IPS-18c (cell line): ENCODE results near the gene SPATA6.
"Not testable (repeated sequence)": the region's sequence is repeated elsewhere in the genome, so short reads cannot be mapped to it uniquely, and the experiment has no call there.

ENCODE experiments used
- H3K4me3 ChIP-seq: 2 replicates; pipeline ENCODE4 v1.7.0; 2013; ENCODE audit warnings: low read depth, mild to moderate bottlenecking, low read length, moderate library complexity; ENCODE audit not compliant: insufficient read depth
- H3K9me3 ChIP-seq: one replicate; pipeline ENCODE4 v1.6.1; 2013; ENCODE audit warnings: mild to moderate bottlenecking, low read length, moderate library complexity; ENCODE audit not compliant: control insufficient read depth, insufficient read depth

Gene SPATA6

DNA sequence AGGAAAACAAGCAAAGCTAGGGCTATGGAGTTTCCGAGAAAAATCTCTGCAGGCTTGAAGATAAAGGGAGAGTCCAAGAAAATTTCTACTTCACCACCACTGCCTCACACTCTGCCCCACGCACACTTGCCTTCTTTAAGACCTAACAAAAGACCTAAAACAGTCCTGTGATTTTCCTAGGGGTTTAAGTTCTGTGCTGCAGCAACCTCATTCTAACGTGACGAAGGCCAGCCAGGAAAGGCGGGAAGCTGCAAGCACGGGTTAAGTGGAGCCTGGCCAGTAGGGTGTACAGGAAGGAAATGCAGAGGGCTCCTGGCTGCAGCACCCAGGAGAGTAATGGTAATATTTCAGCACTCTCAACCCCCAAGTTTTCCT lies 1.5 kb downstream of the SPATA6 start:
- Histone ChIP-seq H3K4me3 (no peak overlapping the region; the same call in 1 of the 2 replicates), H3K9me3 (no peaks in the 10 kb centered on the region)

DNA sequence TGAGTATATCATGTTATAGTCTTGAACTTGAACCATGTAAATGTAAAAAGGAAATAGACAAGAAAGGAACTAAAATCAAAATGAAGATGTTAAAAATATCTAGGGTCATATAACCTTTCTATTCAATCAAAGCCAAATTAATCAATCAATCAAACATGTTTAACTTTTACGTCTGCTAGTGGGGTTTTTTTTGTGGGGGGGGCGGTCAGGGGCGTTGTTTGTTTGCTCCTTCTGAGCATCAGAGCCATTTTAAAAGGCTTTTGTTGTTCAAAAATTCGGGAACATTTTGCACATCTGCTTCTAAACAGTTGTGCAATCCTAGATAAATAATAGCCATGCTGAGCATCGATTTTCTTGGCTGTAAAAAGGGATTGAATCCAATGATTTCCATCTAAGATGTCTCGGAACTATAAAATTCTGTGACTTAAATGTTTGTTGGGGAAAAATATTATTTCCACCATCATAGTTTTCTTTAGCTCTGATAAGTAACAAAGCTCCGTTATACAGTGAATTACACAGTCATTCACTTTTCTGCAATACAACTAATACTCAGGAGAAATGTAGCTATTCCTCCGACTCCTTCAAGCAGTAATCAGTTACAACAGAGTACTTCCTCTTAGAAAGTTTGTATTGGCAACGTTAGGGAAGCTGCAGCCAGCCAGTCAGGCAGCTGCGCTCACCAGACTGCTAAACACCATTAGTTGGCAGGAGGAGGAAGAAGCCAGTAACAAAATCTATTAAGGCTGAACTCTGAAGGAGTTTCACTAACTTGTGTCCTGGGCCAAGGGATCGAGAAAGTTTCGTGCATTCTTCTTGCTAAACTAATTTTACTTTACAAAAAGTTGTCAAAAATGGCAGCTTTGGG lies 2.2 kb downstream of the SPATA6 start:
- Histone ChIP-seq H3K4me3 (no peak overlapping the region), H3K9me3 (no peaks in the 10 kb centered on the region)

DNA sequence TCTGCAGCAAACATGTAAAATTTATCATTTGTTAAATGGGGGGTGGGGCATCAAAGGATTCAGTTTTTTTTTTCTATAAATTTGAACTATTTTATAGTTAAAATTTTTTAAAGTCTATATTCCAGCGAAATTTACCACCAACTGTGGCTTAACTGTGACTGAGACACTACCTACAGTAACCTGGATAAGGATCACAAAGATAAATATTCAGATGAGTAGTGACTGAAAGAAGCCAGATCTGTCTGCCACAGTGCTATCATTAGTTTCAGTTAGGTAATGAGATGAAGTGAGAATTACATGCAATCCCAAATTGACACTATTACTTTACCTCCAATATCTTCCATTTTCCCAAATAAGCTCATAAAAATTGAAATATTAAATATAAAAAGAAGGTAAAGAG lies 5.4 kb downstream of the SPATA6 start:
- Histone ChIP-seq H3K9me3 (no peaks in the 10 kb centered on the region), H3K4me3 (no peak overlapping the region)

DNA sequence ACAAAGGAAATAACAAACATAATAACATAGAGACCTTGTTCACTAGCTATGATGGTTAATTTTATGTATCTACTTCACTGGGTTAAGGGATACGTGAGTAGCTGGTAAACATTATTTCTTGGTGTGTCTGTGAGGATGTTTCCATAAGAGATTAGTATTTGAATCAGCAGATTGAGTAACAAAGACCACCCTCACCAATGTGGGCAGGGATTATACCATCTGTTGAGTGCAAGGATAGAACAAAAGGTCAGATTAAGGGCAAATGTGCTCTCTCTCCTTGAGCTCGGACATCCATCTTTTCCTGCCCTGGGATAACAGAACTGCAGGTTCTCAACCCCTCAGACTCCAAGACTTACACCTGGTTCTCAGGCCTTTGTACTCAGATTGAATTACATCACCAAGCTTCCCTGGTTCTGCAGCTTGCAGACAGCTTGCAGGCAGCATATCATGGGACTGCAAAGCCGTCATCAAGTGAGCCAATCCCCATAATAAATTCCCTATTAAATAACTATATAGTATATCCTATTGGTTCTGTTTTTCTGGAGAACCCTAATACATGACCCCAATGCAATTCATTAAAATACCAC lies 9.2 kb downstream of the SPATA6 start:
- H3K9me3 ChIP-seq = no peaks in the 10 kb centered on the region
- no peak overlapping the region for H3K4me3 ChIP-seq

DNA sequence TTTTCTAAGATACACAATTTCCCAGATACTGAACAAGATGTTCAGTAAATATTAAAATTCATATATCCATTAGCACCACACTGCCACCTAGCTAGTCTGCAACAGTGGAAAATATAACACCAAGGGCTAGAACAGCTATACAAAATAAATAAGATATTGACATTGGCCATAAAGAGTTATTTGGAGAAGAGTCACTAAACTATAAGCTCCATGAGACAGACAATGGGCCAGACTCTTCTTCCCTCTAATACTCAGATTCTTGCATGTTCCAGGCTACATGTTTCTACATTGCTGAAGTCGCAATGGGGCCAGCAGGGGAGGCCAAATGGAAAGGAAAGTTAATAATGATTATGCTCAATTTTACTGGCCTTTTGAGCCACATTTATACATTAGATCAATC lies 21.5 kb downstream of the SPATA6 start:
- no peak overlapping the region for H3K4me3 ChIP-seq
- H3K9me3 ChIP-seq = no peaks in the 10 kb centered on the region

DNA sequence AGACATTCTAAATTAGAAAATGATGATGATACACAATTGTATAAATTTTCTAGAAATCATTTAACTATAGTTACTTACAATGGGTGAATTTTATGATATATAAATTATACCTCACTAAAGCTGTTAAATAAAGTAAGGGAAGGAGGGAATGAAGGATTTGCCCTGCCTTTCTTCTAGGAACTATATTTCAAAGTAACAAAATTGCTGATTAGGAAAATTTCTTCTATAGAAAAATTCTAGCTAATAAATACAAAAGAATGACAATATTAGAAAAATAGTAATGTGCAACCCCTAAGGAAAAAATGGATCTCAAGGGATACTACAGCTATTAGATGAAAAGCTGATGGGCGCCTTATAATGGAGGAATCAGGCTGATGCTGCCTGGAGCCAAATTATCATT lies 23.1 kb downstream of the SPATA6 start:
- Histone ChIP-seq H3K9me3 (peaks cover 2% of the 10 kb centered on the region), H3K4me3 (no peak overlapping the region)

DNA sequence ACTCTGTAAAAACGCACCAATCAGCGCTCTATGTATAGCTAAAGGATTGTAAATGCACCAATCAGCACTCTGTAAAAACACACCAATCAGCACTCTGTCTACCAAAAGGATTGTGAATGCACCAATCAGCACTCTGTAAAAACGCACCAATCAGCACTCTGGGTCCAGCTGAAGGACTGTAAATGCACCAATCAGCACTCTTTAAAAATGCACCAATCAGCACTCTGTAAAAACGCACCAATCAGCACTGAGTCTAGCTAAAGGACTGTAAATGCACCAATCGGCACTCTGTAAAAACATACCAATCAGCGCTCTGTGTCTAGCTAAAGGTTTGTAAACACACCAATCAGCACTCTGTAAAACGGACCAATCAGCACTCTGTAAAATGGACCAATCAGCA lies 27.8 kb downstream of the SPATA6 start:
- not testable (repeated sequence) for H3K9me3 ChIP-seq, H3K4me3 ChIP-seq

DNA sequence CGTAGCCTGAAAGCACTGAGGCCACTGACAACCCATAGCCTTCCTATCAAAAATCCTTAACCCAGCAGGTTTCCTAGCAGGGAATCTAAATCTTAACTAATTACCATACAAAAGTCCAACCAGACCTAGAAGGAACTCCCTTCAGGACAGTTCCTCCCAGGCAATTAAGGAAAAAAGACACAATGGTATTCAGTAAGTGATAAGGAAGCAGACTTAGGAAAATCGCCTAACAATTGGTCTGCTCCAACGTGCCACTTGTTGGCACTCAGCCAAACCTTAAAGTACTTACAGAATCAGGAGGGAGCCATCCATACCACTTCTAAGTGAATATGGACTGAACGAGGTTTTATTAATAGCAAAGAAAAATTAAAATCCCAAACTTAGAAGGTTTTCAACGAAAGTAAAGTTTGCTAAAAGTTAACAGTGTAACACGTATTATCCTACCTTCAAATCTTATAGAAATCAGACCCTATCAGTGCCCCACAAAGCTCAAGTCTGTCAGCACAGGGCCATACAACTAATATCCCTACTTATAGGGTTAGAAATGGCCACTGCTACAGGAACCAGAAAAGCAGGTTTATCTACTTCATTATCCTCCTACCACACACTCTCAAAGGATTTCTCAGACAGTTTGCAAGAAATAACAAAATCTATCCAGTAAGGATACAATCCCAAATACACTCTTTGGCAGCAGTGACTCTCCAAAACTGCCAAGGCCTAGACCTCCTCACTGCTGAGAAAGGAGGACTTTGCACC lies 29.0 kb downstream of the SPATA6 start:
- peaks cover 2% of the 10 kb centered on the region for H3K9me3 ChIP-seq
- no peak overlapping the region for H3K4me3 ChIP-seq

DNA sequence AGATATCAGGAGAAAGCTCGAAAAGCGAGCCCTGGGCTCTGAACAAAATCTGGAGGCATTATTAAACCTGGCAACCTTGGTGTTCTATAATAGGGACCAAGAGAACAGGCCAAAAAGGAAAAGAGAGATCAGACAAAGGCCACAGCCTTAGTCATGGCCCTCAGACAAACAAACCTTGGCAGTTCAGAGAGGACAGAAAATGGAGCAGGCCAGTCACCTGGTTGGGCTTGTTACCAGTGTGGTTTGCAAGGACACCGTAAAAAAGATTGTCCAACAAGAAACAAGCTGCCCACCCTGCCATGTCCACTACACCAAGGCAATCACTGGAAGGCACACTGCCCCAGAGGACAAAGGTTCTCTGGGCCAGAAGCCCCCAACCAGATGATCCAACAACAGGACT lies 31.2 kb downstream of the SPATA6 start:
- not testable (repeated sequence) for H3K9me3 ChIP-seq, H3K4me3 ChIP-seq

DNA sequence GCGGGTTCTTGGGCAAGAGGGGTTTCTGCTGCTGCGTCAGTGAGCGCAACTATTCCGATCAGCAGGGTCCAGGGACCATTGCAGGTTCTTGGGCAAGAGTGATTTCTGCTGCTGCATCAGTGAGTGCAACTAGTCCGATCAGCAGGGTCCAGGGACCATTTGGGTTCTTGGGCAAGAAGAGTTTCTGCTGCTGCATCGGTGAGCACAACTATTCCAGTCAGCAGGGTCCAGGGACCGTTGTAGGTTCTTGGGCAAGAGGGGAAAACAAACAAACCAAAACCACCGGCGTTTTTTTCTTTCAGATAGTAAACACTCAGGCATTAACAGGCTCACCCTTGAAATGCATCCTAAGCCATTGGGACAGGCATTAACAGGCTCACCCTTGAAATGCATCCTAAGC lies 32.6 kb downstream of the SPATA6 start:
- H3K4me3 ChIP-seq = no peak overlapping the region
- H3K9me3 ChIP-seq = peaks cover 4% of the 10 kb centered on the region

DNA sequence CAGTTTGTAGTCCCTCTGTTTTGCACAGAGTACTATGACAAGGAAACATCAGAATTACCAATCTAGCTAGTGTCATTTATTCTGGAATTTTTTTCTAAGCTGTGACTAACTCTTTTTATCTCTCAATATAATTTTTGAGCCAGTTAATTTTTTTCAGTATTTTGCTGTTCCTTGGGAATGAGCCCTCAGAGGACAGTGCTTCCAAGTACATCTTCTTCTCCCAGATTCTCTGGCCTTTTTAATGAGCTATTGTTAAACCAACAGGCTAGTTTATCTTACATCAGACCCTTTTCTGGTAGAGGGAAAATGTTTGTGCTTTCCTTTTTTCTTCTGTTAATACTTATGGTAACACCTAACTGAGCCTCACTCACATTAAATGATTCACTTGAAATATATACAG lies 34.6 kb downstream of the SPATA6 start:
- not testable (repeated sequence) for H3K4me3 ChIP-seq, H3K9me3 ChIP-seq

DNA sequence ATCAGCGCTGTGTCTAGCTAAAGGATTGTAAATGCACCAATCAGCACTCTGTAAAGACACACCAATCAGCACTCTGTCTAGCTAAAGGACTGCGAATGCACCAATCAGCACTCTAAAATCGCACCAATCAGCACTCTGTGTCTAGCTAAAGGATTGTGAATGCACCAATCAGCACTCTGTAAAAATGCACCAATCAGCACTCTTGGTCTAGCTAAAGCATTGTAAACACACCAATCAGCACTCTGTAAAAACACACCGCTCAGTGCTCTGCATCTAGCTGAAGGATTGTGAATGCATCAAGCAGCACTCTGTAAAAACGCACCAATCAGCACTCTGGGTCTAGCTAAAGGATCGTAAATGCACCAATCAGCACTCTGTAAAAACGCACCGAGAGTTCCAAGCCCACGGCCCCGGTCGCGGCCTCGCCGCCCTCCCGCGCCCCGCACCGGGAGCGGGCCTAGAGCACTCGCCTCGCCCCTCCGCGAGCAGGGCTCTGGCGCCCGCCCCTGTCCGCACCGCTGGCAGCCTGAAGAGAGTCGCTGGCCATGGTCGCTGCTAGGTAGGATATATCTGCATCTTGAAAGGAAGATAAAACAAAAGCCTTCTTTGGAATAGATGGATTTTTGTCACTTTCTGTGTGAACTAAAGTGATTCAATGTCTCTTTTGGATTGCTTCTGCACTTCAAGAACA lies 36.5 kb downstream of the SPATA6 start:
- H3K4me3 ChIP-seq, H3K9me3 ChIP-seq: not testable (repeated sequence)

DNA sequence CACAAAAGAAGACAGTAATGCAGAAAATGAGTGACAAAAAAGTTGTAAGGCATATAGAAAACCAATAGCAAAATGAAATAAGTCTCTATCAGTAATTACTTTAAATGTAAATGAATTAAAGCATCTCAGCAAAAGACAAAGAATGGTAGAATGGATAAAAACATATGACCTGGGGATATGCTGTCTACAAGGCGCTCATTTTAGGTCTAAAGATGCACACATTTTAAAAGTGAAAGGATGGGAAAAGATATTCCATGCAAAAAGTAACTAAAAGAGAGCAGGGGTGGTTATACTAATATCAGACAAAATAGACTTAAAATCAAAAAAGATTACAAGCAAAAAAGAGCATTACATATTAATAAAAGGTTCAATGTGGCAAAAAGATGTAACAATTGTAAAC lies 41.2 kb downstream of the SPATA6 start:
- Histone ChIP-seq H3K9me3 (no peaks in the 10 kb centered on the region), H3K4me3 (no peak overlapping the region)

DNA sequence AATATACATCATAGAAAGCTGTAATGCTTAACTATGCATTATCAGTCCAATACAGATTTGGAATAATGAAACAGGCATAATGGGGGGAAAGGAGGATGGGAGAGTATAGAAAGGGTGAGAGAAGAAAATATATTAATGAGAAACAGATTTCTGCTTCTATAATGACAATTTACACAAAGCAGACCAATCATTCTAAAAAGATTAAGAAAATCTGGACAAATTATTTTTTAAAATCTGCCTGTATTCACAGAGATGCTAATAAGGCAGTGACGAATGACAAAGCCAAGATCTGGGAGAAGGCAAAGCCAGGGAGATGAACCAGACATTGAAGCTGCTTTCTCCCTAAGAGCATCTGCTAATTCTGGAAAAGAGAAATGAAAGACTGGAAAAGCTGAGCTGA lies 50.0 kb downstream of the SPATA6 start:
- Histone ChIP-seq H3K9me3 (no peaks in the 10 kb centered on the region), H3K4me3 (no peak overlapping the region)

DNA sequence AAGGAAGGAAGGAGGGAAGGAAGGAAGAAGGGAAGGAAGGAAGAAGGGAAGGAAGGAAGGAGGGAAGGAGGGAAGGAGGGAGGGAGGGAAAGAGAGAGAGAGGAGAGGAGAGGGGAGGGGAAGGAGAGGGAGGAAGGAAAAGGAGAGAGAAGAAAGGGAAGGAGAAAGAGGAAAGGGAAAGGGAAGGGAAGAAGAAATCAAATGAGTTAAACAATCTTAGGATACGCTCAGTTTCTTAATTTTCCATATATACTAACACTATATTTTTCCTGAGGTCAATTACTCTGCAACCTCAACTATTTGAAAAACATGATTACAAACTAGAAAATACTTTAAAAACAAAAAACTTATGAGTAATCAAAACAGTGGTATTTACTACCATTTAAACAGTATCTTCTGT lies 53.3 kb downstream of the SPATA6 start:
- H3K4me3 ChIP-seq = no peak overlapping the region
- no peaks in the 10 kb centered on the region for H3K9me3 ChIP-seq

DNA sequence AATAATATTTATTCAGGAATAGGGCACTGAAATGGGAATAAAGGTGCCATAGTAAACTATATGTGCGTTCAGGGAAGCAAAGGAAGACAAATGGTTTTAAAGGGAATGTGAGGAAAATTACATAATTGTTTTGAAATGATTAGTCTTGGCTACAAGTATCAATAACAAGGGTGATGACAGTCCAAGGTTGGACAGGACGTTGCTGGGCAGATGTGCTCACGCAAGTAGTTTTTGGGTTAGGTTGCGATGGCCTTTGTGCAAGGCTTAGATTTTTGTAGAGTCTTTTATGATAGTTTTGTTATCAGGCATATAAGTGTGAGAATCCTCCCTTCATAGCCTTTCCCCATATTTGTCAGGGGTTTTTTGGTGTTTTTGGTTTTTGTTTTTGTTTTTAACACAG lies 57.0 kb downstream of the SPATA6 start:
- no peaks in the 10 kb centered on the region for H3K9me3 ChIP-seq

DNA sequence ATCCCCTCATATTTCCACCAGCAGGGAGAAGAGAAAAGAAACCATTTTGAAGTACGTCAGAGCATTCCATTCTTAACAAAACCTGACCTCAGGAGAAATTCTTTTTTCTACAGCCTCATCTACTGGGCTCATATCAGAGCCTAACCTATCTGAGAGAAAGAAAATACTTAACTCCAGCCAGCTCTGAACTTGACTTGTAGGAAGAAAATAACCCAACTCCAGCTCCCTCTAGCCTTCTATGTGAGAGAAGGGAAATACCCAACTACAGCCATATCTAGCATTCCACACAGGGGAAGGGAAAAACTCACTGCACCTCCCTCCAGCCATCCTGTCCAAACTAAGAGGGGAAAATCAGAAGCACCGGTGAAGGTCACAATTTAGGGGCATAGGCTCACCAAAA lies 57.7 kb downstream of the SPATA6 start:
- H3K4me3 ChIP-seq = no peak overlapping the region
- H3K9me3 ChIP-seq = no peaks in the 10 kb centered on the region

More for the DNA sequence above, 57.0 kb downstream of the SPATA6 start:
- H3K4me3 ChIP-seq = no peak overlapping the region

DNA sequence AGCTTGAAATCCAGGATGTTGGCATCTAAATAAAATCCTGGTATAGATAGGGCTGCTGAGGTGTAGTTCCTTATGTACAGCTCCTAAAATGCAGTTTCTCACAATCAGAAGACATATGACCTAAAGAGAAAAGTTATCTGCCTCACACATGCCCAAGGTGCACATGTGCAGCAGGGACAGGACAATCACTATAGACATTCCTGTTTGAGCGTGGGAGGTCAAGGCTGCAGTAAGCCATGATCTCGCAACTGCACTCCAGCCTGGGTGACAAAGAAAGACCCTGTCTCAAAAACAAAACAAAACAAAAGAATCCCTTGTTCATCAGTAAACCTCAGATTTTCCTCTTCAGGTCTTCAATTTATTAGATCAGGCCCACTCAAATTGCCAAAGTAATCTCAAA lies 66.1 kb downstream of the SPATA6 start:
- no peak overlapping the region for H3K4me3 ChIP-seq
- H3K9me3 ChIP-seq = no peaks in the 10 kb centered on the region
